GM18517 (cell line): ENCODE measurements around the gene THBS2.
"Not testable (repeated sequence)": the region's sequence is repeated elsewhere in the genome, so short reads cannot be mapped to it uniquely, and the experiment has no call there.

Experiments
- ATAC-seq: cut with Tn5 transposase; IDR thresholded peaks from one replicate; pipeline ENCODE4 v1.9.1; 2021; ENCODE audit warnings: mild to moderate bottlenecking, moderate library complexity; ENCODE audit not compliant: unreplicated experiment

The THBS2 gene

GRCh38 chr6:169232507-169232931 lies 21.1 kb downstream of the THBS2 start:
- ATAC-seq = no peak

GRCh38 chr6:169231790-169232506 lies 21.7 kb downstream of the THBS2 start:
- ATAC-seq = no peak

DNA sequence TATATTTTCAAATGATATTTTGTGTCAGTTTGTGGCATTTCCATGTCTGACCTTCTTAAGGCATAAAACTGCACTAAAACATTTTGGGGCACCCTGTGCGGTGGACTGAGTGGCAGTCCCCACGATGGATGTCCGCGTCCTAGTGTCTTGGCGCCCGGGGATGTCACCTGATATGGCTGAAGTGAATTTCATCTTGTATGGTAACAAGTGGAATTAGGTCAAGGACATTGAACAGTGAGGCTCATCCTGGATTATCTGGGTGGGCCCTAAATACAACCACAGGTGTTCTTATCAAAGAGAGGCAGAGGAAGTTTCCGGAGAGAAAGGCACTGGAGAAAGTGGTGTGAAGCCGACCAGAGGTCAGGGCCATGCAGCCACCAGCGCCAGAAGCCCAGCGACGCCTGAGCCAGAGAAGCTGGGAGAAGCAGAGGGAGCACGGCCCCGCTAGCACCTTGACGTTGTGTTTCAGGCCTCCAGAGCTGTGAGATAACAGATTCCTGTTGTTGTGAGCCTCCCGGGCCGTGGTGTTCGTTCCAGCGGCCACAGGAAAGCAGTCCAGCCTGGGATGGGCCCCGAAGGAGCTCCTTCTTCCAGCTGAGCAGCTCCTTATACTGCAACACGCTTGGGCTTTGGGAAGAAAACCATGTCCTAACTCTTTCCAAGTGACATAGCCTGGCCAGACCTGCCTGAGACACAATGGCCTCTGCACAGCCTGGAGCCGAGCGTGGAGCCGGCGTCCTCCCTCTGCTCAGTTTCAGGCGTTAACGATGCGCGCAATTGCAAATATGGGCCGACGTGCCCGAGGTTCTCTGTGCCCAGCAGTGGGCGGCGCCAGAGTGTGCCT lies 22.5 kb downstream of the THBS2 start:
- ATAC-seq = no peak

DNA sequence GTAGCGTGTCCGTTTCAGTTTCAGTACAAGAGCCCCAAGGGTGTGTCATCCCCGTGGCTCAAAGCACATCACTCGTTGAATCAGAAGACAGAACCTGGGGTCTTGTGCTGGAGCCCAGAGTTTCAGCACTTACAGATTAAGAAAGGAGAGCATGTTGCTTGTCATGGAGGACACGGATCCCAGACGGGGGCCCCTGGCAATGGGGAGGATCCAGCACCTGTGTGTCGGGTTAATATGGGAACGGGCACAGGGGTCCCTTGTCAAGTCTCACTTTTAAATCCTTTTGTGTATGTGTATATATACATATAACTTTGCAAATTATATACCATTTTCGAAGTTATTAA lies 23.4 kb downstream of the THBS2 start:
- no peak for ATAC-seq

- ATAC-seq = no peak
Measured at GRCh38 chr6:169229615-169230321, 23.9 kb downstream of the THBS2 start.

- ATAC-seq = no peak
Measured at GRCh38 chr6:169227116-169227515, 26.5 kb downstream of the THBS2 start.

DNA sequence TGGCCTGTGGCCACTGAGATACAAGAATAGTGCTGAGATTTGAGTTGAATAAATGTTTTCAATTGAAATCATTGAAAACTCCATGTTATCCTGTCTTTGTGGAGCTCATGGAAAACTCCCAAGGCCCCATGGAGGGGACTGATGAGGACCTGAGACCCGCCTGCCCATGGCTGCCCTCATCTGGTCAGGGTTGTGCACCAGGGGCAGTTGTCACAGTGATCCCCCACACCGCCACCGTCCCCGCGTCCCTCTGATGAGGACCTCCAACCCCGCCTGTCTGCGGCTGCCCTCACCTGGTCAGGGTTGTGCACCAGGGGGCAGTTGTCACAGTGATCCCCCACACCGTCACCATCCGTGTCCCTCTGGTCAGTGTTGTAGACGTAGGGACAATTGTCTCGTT lies 27.8 kb downstream of the THBS2 start:
- no peak for ATAC-seq

GRCh38 chr6:169225131-169225576 lies 28.5 kb downstream of the THBS2 start:
- ATAC-seq = no peak

- ATAC-seq = no peak
Measured at GRCh38 chr6:169224716-169225115, 28.9 kb downstream of the THBS2 start.

DNA sequence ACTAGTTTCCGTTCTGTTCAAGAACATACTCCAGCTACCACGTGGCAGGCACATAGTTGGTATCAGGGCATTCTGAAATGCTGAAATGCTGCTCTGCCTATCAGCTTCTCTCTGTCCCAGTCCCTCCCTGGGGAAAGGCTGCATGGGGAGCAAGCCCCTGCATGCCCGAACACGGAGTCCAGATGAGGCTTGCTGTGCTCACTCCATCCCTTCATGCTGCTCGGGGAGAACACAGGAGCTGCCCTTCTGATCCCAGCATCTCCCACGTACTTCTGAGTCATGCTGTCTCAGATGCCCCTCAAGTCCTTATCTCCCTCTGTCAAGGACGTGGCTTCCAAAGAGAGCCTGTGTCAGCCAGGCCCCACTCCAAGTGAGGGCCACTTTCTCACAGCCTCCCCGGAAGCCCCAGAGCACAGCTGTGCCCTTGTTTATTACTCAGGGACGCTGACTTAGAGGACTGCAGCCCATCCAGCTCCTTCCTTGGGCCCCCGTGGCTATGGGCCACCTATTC lies 29.4 kb downstream of the THBS2 start:
- no peak for ATAC-seq

DNA sequence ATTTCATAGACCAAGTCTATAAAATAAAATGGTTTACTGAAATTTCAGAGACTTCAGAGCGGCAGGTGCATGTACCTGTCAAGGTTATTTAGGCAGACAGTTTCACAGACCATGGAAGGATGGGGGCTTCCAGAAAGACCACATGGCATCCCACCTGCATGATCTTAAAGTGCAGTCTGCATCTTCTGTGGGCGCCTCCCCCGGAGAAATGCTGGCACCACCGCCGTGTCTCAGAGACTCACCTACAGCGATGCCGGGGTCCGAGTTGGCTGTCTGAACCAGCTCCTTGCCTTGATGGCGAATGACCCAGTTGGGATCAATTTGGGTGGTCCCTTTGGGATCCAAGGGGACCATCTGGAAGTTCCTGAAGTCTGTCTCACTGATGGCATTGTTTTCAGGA lies 30.6 kb downstream of the THBS2 start:
- no peak for ATAC-seq

- no peak for ATAC-seq
Measured at GRCh38 chr6:169222126-169222525, 31.5 kb downstream of the THBS2 start.

- no peak for ATAC-seq
Measured at GRCh38 chr6:169221264-169221663, 32.4 kb downstream of the THBS2 start.

DNA sequence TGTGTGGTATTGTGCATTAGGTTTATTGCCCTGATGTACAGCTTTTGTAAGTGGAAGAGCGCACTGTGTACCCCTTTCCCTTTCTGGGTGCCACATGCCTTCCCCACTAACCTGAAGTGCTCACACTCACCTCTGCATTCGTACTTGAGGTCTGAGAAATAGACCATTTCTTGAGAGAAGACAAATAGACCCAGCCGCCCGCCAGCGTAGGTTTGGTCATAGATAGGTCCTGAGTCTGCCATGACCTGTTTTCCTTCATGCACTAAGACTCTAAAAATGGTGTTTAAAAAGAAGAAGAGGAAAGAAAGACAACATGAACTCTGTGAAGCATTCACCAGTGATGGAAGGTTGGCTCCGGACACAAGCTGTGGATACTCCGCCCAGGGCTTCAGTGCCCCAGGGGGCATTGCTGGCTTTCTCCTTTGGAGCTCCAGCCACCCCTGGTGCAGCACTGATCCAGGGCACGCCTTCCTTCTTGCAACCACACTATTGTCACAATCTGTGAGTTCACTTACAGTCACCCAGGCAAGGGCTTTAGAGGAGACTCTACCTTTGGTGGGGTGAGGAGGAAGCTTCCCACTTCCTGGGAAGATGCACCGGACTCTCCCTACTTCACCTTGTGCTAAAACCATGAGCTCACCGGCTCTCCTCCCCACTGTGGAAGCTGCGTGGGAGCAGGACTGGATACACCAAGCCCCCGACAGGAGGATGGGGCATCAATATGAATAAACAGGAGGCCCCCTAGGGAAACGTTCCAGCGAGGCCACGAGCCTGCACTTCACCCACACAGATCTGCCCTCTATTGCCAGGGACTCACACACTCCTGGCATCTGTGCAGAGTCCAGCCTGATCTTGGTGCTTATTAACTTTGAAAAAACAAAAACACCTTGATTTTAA lies 33.3 kb downstream of the THBS2 start:
- ATAC-seq = no peak

DNA sequence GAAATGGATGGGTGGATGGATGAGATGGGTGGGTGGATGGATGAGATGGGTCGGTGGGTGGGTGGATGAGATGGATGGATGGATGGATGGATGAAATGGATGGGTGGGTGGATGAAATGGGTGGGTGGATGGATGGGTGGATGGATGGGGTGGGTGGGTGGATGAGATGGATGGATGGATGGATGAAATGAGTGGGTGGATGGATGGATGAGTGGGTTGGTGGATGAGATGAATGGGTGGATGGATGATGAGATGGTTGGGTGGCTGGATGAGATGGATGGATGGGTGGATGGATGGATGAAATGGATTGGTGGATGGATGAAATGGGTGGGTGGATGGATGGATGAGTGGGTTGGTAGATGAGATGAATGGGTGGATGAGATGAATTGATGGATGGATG lies 35.7 kb downstream of the THBS2 start:
- ATAC-seq = no peak

DNA sequence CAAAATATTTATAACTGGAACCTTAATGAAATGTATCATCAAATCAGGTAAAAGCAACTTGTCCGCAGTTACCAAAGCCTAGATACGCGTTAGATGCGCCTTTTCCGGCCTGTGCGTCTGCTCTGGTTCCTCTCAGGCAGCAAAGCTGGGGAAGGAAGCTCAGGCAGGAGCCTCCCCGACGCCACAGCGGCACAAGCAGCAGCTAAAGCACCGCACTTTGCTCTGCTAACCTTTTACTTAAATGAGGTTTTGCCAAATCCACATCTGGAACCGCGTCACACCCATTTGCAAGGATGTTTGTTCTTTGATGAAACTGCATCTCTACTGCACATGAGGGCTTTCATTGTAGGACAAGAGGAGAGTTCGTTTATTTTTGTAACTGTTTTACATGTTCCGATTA lies 36.8 kb downstream of the THBS2 start:
- no peak for ATAC-seq

DNA sequence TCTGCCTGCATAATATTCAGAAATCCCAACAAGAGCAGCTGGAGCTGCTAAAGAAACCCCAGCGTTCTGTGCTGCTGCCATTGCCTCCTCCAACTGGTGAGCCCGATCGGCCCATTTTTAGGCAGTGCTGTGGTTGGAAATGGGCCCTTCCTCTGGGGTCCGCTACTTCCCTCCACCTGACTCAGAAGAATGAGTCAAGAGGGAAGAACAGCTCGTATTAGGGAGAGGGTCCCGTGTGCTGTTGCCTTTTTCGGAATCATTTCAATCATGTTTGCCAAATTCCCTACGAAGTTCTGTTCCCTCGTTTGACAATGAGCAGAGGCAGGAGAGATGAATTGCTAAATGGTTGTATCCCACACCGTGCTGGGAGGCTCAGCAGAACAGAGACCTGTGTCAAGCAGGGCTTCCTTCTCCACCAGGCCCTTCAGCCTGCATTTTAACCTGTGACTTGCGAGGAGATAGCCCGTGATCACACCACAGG lies 38.4 kb downstream of the THBS2 start:
- no peak for ATAC-seq

DNA sequence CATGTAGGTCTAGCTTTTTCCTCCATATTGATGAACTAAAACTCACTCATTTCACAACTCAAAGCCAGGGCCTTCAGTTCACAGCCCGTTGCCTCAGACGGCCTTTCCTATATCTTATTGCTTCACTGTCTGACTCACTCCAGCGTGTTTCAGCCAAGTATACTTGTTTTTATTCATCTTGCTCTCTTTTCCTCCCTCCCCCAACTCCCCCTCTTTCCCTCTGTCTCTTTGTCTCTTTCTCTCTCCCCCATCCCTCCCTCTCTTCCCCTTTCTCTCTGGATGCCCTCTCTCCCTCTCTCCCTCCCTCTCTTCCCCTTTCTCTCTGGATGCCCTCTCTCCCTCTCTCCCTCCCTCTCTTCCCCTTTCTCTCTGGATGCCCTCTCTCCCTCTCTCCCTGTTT lies 38.9 kb downstream of the THBS2 start:
- ATAC-seq = not testable (repeated sequence)

- no peak for ATAC-seq
Measured at GRCh38 chr6:169213814-169214520, 39.7 kb downstream of the THBS2 start.
